Common myeloid progenitor, CD34-positive (primary cell): ENCODE results near the gene SUSD3.

Experiments
- CTCF ChIA-PET: fragments of 350-600 bp; sonication (Branson Sonifier 250); formaldehyde crosslinking; loops from one replicate; lab custom pipeline; 2021; ENCODE audit warnings: antibody characterized with exemption; lab: Charles Lee
- POLR2A ChIA-PET: fragments of 350-600 bp; sonication (Branson Sonifier 250); formaldehyde crosslinking; loops from one replicate; lab custom pipeline; 2021; ENCODE audit warnings: antibody characterized with exemption; lab: Charles Lee
- DNase-seq, 3 donors: peaks; one replicate each; pipeline versions ENCODE4 v3.0.0 to v3.0.0-alpha.2; 2013
- H3K27ac ChIP-seq, 2 experiments: 1 replicate in 1 of 2; 2 replicates in 1 of 2; pipeline ENCODE4 v1.7.0; 2013; ENCODE audit warnings: inconsistent platforms in 2 of 2, low read length in 2 of 2, mild to moderate bottlenecking in 2 of 2, low read depth in 1 of 2, moderate library complexity in 1 of 2; ENCODE audit not compliant: severe bottlenecking in 2 of 2, insufficient read depth in 1 of 2, poor library complexity in 1 of 2
- H3K27me3 ChIP-seq, 5 experiments: replicated peaks in 2 of 5; 1 replicate in 3 of 5; 2 replicates in 2 of 5; pipeline versions ENCODE4 v1.6.1 to v1.7.0; 2013; ENCODE audit warnings: low read length in 4 of 5, mild to moderate bottlenecking in 2 of 5, moderate library complexity in 2 of 5, inconsistent platforms in 1 of 5; ENCODE audit not compliant: insufficient read depth in 5 of 5, control insufficient read depth in 4 of 5
- H3K36me3 ChIP-seq, 4 experiments: 1 replicate in 2 of 4; 2 replicates in 2 of 4; pipeline versions ENCODE4 v1.6.1 to v1.7.0; 2013; ENCODE audit warnings: low read length in 3 of 4, control low read depth in 1 of 4, mild to moderate bottlenecking in 1 of 4; ENCODE audit not compliant: control insufficient read depth in 4 of 4, insufficient read depth in 4 of 4
- H3K4me1 ChIP-seq, 4 experiments: 1 replicate in 3 of 4; 2 replicates in 1 of 4; pipeline versions ENCODE4 v1.6.1 to v1.7.1; 2013; ENCODE audit warnings: low read length in 3 of 4, mild to moderate bottlenecking in 3 of 4, control low read depth in 1 of 4, inconsistent platforms in 1 of 4, moderate library complexity in 1 of 4; ENCODE audit not compliant: control insufficient read depth in 4 of 4, insufficient read depth in 4 of 4; ENCODE audit errors: control extremely low read depth in 1 of 4
- H3K4me3 ChIP-seq, 7 experiments: 1 replicate in 4 of 7; 2 replicates in 3 of 7; pipeline versions ENCODE4 v1.5.1 to v1.7.0; 2013; ENCODE audit warnings: mild to moderate bottlenecking in 7 of 7, low read length in 6 of 7, moderate library complexity in 6 of 7, inconsistent platforms in 2 of 7, low read depth in 2 of 7, control low read depth in 1 of 7; ENCODE audit not compliant: insufficient read depth in 4 of 7, control insufficient read depth in 1 of 7; ENCODE audit errors: extremely low read depth in 1 of 7
- H3K9me3 ChIP-seq, 5 experiments: 1 replicate in 4 of 5; 2 replicates in 1 of 5; pipeline versions ENCODE4 v1.6.1 to v1.7.1; 2013; ENCODE audit warnings: low read length in 4 of 5, mild to moderate bottlenecking in 2 of 5, inconsistent platforms in 1 of 5, low read depth in 1 of 5, moderate library complexity in 1 of 5; ENCODE audit not compliant: control insufficient read depth in 4 of 5, insufficient read depth in 2 of 5; ENCODE audit errors: control extremely low read depth in 1 of 5
- WGBS: methylation state at CpG from one replicate; pipeline ENCODE4 v1.1.5; 2013; ENCODE audit not compliant: insufficient coverage; 5-methylcytosine and 5-hydroxymethylcytosine counted together

The SUSD3 gene

DNA sequence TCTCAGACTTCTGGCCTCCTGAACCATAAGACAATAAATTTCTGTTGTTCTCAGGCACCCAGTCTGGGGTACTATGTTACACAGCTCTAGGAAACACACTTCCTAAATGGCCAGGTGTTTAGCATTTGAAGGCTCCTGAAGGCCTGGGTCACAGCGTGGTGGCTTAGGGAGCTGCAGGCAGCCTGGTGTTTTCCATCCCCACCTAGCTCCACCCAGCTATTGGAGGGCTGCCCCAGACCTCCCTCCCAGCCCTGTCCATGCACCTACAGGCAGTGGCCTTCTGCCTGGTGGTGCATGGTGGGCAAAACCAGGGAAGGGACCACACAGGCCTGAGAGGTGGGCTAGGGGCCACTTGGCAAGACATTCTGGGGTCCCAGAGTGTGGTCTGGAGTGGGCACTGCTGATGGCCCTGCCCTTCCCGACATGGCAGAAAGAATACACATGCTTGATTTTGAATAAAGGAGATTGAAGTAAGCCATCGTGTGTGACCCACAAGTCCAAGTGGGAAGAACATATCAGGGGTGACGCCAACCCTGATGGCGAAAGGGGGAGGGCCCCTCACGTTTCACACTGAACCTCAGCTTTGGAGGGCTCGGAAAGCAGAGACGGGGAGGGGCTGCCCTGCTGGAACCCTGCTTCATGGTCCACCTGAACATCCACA lies 1.3 kb upstream of the SUSD3 start:
- no peak overlapping the region for H3K27ac ChIP-seq
- peaks cover 8 to 76% (median 61%) of the 10 kb centered on the region in 4 experiments for H3K4me1 ChIP-seq

DNA sequence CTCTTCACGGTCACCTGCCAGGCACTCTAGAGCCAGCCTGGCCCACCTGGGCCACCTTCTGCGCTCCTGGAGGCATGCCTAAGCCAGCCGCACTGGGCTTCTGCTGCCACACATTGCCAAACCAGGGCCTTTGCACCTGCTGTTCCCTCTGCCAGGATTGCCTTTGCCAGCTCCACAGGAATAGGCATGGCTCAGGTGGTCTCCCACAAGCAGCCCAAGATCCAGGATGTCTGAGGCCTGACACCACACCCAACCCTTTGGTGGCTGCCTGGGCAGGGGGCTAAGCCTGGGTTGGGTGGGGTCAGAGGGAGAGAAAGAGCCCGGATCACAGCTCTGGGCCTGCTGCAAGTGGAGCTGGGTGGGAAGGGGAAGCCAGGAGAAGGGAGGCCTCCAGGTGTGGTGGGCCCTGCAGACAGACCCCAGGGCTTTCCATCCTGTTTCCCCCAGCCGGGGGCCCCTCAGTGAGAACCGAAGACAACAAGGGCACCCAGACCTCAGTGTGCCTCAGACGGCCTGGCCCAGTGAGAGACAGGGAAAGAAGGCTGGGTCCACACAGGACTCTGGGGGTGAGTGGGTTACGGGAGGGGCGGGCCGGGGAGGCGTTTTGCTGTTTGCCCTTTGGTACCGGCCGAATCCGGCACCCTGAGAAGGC lies 672 bp upstream of the SUSD3 start:
- Histone ChIP-seq H3K4me3 (peak overlapping the region in 2 of 7 experiments; percentile 58 to 77), H3K4me1 (peaks cover 8 to 80% (median 67%) of the 10 kb centered on the region in 4 experiments), H3K27ac (no peak overlapping the region), H3K9me3 (no peaks in the 10 kb centered on the region), H3K27me3 (no peaks in the 10 kb centered on the region), H3K36me3 (no peaks in the 10 kb centered on the region)
- 36% methylated on average over 5 of the region's 14 CpGs for WGBS
- no peak for DNase-seq
- ChIA-PET CTCF (interaction anchor here (1.0 to 1.1 kb wide), 2 partner anchors 13 to 55 kb away, joined by 3 to 4 read pairs; no protein-coding TSS in a partner anchor), POLR2A (interaction anchor here (0.6 kb wide), 1 partner anchor 30 kb away, joined by 5 read pairs; no protein-coding TSS in a partner anchor)

More for the DNA sequence above, 1.3 kb upstream of the SUSD3 start:
- DNase-seq, result peak in 2 of 3 donors; percentile 51 to 65
- WGBS, result 91% methylated on average over 7 of the region's 8 CpGs
- no peaks in the 10 kb centered on the region for H3K9me3 ChIP-seq
- POLR2A ChIA-PET, result interaction anchor here (0.6 kb wide), 1 partner anchor 29 kb away, joined by 5 read pairs; no protein-coding TSS in a partner anchor
- no peaks in the 10 kb centered on the region for H3K36me3 ChIP-seq
- CTCF ChIA-PET, result interaction anchor here (1.0 to 1.1 kb wide), 2 partner anchors 12 to 55 kb away, joined by 3 to 4 read pairs; no protein-coding TSS in a partner anchor
- H3K27me3 ChIP-seq, result no peaks in the 10 kb centered on the region
- no peak overlapping the region for H3K4me3 ChIP-seq

DNA sequence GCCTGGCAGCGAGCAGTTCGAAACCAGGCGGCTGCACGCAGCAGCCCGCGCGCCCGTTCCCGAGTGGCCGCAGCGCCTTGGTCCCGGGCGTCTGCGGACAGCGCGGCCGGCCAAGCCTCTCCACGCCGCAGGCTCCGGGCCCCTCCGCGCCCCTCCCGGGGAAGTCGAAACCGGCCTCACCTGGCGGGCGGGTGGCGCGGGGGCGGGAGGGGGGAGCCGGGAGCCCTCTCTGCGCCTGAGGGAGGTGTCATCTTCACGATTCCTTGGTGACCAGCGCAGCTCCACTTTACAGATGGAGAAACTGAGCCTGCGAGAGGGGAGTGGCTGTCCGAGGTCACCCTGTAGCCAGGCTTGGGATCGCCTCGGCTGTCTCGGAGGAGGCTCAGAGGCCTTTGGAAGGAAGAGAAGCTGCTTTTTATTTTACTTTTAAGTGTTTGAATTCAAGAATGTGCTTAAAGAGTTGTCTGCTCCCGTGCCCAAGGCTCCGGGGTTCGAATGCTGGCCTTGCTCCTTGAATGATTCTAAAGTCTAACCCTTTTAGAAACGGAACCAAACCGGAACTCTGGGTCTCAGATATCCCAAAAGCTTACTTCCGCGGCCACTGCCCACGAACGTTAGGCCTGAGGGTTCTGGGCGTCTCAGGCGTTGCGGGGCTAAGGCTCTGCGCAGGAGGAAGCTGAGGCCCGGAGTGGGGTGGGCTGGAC lies 662 bp downstream of the SUSD3 start:
- H3K36me3 ChIP-seq, result no peaks in the 10 kb centered on the region
- no peaks in the 10 kb centered on the region for H3K27me3 ChIP-seq
- H3K4me3 ChIP-seq, result peak overlapping the region in 6 of 7 experiments; percentile 21 to 77 (median 62)
- DNase-seq, result peak; percentile 69 to 83 (median 78)
- H3K9me3 ChIP-seq, result no peaks in the 10 kb centered on the region
- ChIA-PET CTCF (interaction anchor here (0.9 to 1.7 kb wide), 5 partner anchors 9 to 102 kb away, joined by 3 to 5 read pairs (median 3); no protein-coding TSS in a partner anchor), POLR2A (interaction anchor here (1.0 to 1.4 kb wide), 2 partner anchors 37 to 39 kb away, joined by 3 to 4 read pairs; partner anchors contain the start of gene CARD19)
- WGBS, result 2% methylated on average over 30 of the region's 53 CpGs
- peak overlapping the region in 1 of 2 experiments; percentile 71 for H3K27ac ChIP-seq
- H3K4me1 ChIP-seq, result peaks cover 6 to 81% (median 74%) of the 10 kb centered on the region in 4 experiments

DNA sequence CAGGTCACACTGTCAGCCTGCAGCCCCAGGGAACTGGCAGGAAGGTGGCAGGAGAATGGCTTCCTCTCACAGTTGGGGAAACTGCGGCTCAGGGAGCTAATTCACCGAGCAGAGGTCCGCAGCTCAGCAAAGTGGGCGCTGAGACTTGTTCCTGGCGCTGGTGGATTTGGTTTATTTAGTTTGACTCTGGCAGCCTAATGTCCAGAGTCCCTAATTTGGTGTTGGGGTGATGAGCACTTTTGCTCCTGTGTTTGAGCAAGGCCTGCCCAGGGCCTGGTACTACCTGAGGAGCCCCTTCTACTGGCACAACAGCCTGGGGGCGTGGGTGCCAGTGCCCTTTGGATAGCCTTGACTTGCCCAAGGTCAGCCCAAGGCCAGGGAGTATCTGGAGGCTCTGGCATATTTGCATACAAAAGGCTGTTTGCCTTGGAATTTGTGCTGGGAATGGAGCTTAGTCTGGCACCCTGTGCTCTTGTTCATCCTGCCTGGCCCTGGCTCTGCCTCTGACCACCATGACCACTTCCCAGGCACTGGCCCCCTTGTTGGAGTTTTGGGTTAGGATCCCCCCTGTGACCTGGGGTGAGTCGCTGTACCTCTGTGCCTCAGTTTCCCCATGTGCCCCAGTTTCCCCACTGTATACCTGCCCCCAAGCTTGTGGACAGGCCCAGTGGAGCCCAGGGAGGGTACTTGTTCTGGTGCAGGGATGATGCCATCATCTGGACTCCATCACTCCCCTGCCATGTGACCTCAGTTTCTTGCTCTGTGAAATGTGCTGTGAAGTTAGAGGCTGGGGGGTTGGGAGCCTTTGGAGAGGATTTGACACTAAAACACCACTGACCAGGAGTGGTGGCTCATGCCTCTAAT lies 1.4 kb downstream of the SUSD3 start:
- Histone ChIP-seq H3K36me3 (no peaks in the 10 kb centered on the region), H3K27ac (peak overlapping the region in 1 of 2 experiments; percentile 71), H3K9me3 (no peaks in the 10 kb centered on the region), H3K4me1 (peaks cover 7 to 80% (median 78%) of the 10 kb centered on the region in 4 experiments), H3K4me3 (peak overlapping the region in 6 of 7 experiments; percentile 35 to 77 (median 62)), H3K27me3 (no peaks in the 10 kb centered on the region)
- WGBS, result 22% methylated on average over 6 of the region's 7 CpGs
- ChIA-PET CTCF (interaction anchor here (0.8 to 1.7 kb wide), 11 partner anchors 9 to 103 kb away, joined by 3 to 5 read pairs (median 3); no protein-coding TSS in a partner anchor), POLR2A (interaction anchor here (1.0 to 1.4 kb wide), 2 partner anchors 36 to 38 kb away, joined by 3 to 4 read pairs; partner anchors contain the start of gene CARD19)
- no peak for DNase-seq

DNA sequence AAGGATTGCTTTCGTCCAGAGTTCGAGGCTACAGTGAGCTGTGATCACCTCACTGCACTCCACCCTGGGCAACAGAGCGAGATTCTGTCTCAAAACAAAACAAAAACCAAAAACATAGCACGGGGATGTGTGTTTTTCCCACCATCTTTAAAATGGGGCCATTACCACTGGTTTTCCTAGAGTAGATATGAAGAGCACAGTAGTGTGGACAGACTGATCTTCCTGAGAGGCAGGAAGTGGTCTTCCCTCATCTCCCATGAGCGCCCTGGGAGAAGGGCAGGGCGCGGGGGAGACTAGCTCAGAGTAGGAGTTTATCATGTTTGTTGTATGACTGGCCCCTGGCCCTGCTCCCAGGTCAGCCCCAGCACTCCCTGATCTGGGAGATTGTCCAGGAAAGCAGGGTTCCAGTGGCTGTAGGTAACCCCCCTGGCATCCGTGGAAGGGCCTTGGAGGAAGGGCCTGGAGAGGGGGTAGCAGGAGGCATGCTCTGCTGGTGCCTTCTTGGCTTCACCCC lies 2.3 kb downstream of the SUSD3 start:
- Histone ChIP-seq H3K4me1 (peaks cover 10 to 87% (median 83%) of the 10 kb centered on the region in 4 experiments), H3K27ac (peak overlapping the region in 1 of 2 experiments; percentile 5), H3K36me3 (no peaks in the 10 kb centered on the region), H3K9me3 (no peaks in the 10 kb centered on the region), H3K27me3 (no peaks in the 10 kb centered on the region), H3K4me3 (no peak overlapping the region)
- 88% methylated on average over 4 of the region's 8 CpGs for WGBS
- ChIA-PET POLR2A (no interaction called here), CTCF (interaction anchor here (0.6 to 1.6 kb wide), 8 partner anchors 10 to 97 kb away, joined by 3 read pairs; no protein-coding TSS in a partner anchor)
- DNase-seq, result no peak
